Erythroblast (primary cell): ENCODE results near the gene SLC39A8.
"Not testable (repeated sequence)": the region's sequence is repeated elsewhere in the genome, so short reads cannot be mapped to it uniquely, and the experiment has no call there.

Experiments
- GATA1 ChIP-seq: IDR thresholded peaks from 2 replicates; pipeline ENCODE4 v1.6.1; 2011; ENCODE audit warnings: low read depth, mild to moderate bottlenecking, control low read depth, low read length, moderate library complexity
- POLR2A ChIP-seq: IDR thresholded peaks from 2 replicates; pipeline ENCODE4 v1.6.1; 2011; ENCODE audit warnings: mild to moderate bottlenecking, low read length

DNA sequence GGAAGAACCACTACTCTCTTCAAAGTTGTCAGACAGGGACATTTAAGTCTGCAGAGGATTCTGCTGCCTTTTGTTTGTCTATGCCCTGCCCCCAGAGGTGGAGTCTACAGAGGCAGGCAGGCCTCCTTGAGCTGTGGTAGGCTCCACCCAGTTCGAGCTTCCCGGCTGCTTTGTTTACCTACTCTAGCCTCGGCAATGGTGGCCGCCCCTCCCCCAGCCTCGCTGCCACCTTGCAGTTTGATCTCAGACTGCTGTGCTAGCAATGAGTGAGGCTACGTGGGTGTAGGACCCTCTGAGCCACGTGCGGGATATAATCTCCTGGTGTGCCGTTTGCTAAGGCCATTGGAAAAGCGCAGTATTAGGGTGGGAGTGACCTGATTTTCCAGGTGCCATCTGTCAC, 35.0 kb upstream of the SLC39A8 start:
- not testable (repeated sequence) for TF ChIP-seq POLR2A, GATA1
